GM12878 (cell line): Measurements from ENCODE around the gene RRBP1. TPM values are rescaled to one million over a fixed set of nuclear protein-coding genes. Genes with fewer than 3 reads are reported as not detected.

ENCODE experiments used
- ATAC-seq: fragments of 200-7000 bp; cut with Tn5 transposase; 3 replicates; pipeline ENCODE4 v1.9.1; 2020; ENCODE audit warnings: mild to moderate bottlenecking, moderate library complexity
- BruUV-seq: library from RNA; stranded (reverse); fragments of 400-500 nt; replicated peaks from 2 replicates; lab custom pipeline; 2021; lab: Mats Ljungman, UMichigan
- CTCF ChIA-PET: fragments of 300-600 bp; sonication (Branson Sonifier 250); formaldehyde crosslinking; extraction: SDS; loops from one replicate; lab custom pipeline; 2021; ENCODE audit warnings: inconsistent platforms; lab: Yijun Ruan, JAX
- POLR2A ChIA-PET: fragments of 350-600 bp; formaldehyde crosslinking; extraction: SDS; loops from one replicate; lab custom pipeline; 2021; ENCODE audit warnings: inconsistent platforms; lab: Charles Lee
- RAD21 ChIA-PET: fragments of 300-600 bp; sonication (Branson Sonifier 250); formaldehyde crosslinking; loops from one replicate; lab custom pipeline; 2023; ENCODE audit warnings: antibody characterized with exemption; ENCODE audit not compliant: unreplicated experiment; lab: Charles Lee
- SMC1A ChIA-PET: fragments of 300-600 bp; sonication (Branson Sonifier 250); formaldehyde crosslinking; loops from one replicate; lab custom pipeline; 2023; ENCODE audit not compliant: unreplicated experiment, uncharacterized antibody; lab: Charles Lee
- DNase-seq: peaks from one replicate; pipeline ENCODE4 v3.0.0-alpha.2; 2011; ENCODE audit warnings: low read depth, low spot score
- FAIRE-seq: peaks from 3 replicates; lab custom pipeline; 2011; peaks lifted over from hg19 to GRCh38; lab: Jason Lieb, UNC
- H2AFZ ChIP-seq: 2 replicates; pipeline ENCODE4 v1.6.0; 2011; ENCODE audit warnings: low read depth, low read length, control low read depth; ENCODE audit not compliant: control insufficient read depth
- H3K27ac ChIP-seq: 2 replicates; pipeline ENCODE4 v1.5.1; 2011; ENCODE audit warnings: control low read depth; ENCODE audit not compliant: control insufficient read depth, insufficient read depth
- H3K27me3 ChIP-seq, 2 experiments: replicated peaks in 1 of 2; 2 replicates each; pipeline versions ENCODE4 v1.6.0 to v1.6.1; 2011; ENCODE audit warnings: low read length in 1 of 2; ENCODE audit not compliant: control insufficient read depth in 2 of 2, insufficient read depth in 2 of 2
- H3K36me3 ChIP-seq, 2 experiments: 2 replicates each; pipeline ENCODE4 v1.5.1; 2011; ENCODE audit warnings: low read length in 1 of 2; ENCODE audit not compliant: control insufficient read depth in 2 of 2, insufficient read depth in 2 of 2
- H3K4me1 ChIP-seq: 2 replicates; pipeline ENCODE4 v1.6.1; 2011; ENCODE audit warnings: mild to moderate bottlenecking, low read length, moderate library complexity, mixed read lengths; ENCODE audit not compliant: control insufficient read depth, insufficient read depth
- H3K4me2 ChIP-seq: 2 replicates; pipeline ENCODE4 v1.6.0; 2011; ENCODE audit warnings: control low read depth; ENCODE audit not compliant: control insufficient read depth, insufficient read depth
- H3K4me3 ChIP-seq: fragments of 200-600 bp; sonication (generic); 2 replicates; pipeline ENCODE4 v1.5.1; 2016
- H3K79me2 ChIP-seq: 2 replicates; pipeline ENCODE4 v1.6.0; 2011; ENCODE audit warnings: low read length; ENCODE audit not compliant: control insufficient read depth, insufficient read depth
- H3K9ac ChIP-seq: 2 replicates; pipeline ENCODE4 v1.8.0; 2011; ENCODE audit warnings: low read length, control low read depth, mixed read lengths; ENCODE audit not compliant: control insufficient read depth, insufficient read depth
- H3K9me3 ChIP-seq: replicated peaks from 3 replicates; pipeline ENCODE4 v1.5.1; 2011; ENCODE audit warnings: mild to moderate bottlenecking, low read length; ENCODE audit not compliant: control insufficient read depth, insufficient read depth
- H4K20me1 ChIP-seq: 2 replicates; pipeline ENCODE4 v1.6.0; 2011; ENCODE audit not compliant: control insufficient read depth, insufficient read depth
- GABPA ChIP-seq: IDR thresholded peaks from 2 replicates; pipeline ENCODE4 v1.6.1; 2014; ENCODE audit warnings: antibody characterized with exemption, low read depth, mild to moderate bottlenecking, inconsistent platforms
- GATAD2B ChIP-seq: fragments of 450-650 bp; conservative IDR thresholded peaks from 2 replicates; pipeline ENCODE4 v1.6.1; 2017; ENCODE audit warnings: low read depth, mild to moderate bottlenecking, moderate library complexity
- HDAC2 ChIP-seq: fragments of 200-600 bp; sonication (generic); IDR thresholded peaks from 2 replicates; pipeline ENCODE4 v1.6.1; 2017
- LARP7 ChIP-seq: fragments of 450-650 bp; IDR thresholded peaks from 2 replicates; pipeline ENCODE4 v1.6.1; 2017; ENCODE audit warnings: mild to moderate bottlenecking
- NFYB ChIP-seq: IDR thresholded peaks from 2 replicates; pipeline ENCODE4 v1.6.1; 2011; ENCODE audit warnings: low read depth, mild to moderate bottlenecking, low read length, improper control_type of control experiment, moderate library complexity; ENCODE audit not compliant: insufficient read depth
- RB1 ChIP-seq: fragments of 450-650 bp; formaldehyde crosslinking; IDR thresholded peaks from 2 replicates; pipeline ENCODE4 v1.6.1; 2017; ENCODE audit warnings: mild to moderate bottlenecking, borderline replicate concordance
- TCF7 ChIP-seq: IDR thresholded peaks from 2 replicates; pipeline ENCODE4 v1.6.1; 2014; ENCODE audit warnings: antibody characterized with exemption, borderline replicate concordance
- ZNF274 ChIP-seq: IDR thresholded peaks from one replicate; pipeline ENCODE4 v1.8.0; 2011; ENCODE audit not compliant: insufficient read length, insufficient read depth
- WGBS: methylation state at CpG from one replicate; pipeline ENCODE4 v1.1.6; 2016; ENCODE audit warnings: low lambda C conversion rate; ENCODE audit not compliant: insufficient replicate concordance, insufficient coverage; ENCODE audit errors: missing lambda C conversion rate; 5-methylcytosine and 5-hydroxymethylcytosine counted together
- in situ Hi-C: fragments of 300-500 bp; cut with MboI; formaldehyde crosslinking; loops from 9 replicates; pipeline ENCODE4 v1.14.3; 2018; ENCODE audit warnings: mixed read lengths
- intact Hi-C: fragments of 100-400 bp; cut with micrococcal nuclease; formaldehyde crosslinking; loops from one replicate; pipeline ENCODE4 v1.14.2; 2022; ENCODE audit not compliant: unreplicated experiment
- polyA plus RNA-seq, 11 experiments: library from polyadenylated mRNA; depleted of rRNA in 4 of 11; unstranded in 6 of 11; stranded (reverse) in 5 of 11; fragments of >200 nt; fragmentation: Nextera tagmentation in 4 of 11; fragmentation: Illumina TruSeq in 1 of 11; extraction: Ambion mirVana in 4 of 11; extraction: Trizol in 1 of 11; gene quantifications; 1 replicate in 1 of 11; 2 replicates in 10 of 11; pipeline versions ENCODE4 v1.2.1 to v1.2.3, GENCODE V29; 2011 to 2016; ENCODE audit warnings: inconsistent platforms in 2 of 11, missing spikeins in 2 of 11, low read depth in 1 of 11
- total RNA-seq, 4 experiments: library from RNA; depleted of rRNA in 3 of 4; stranded (reverse); fragments of >200 nt in 3 of 4; fragmentation: Illumina TruSeq in 1 of 4; extraction: Trizol in 1 of 4; gene quantifications; 2 replicates each; pipeline versions ENCODE4 v1.2.1 to v1.2.3, GENCODE V29; 2013 to 2021
- TF ChIP-seq, protein P1 (sequence below): fragments of 450-650 bp; formaldehyde crosslinking; IDR thresholded peaks from 2 replicates; pipeline ENCODE4 v1.4.0; 2022; ENCODE audit warnings: mild to moderate bottlenecking, moderate library complexity
- TF ChIP-seq, protein P2 (sequence below): IDR thresholded peaks from 2 replicates; pipeline ENCODE4 v1.6.1; 2012; ENCODE audit warnings: low read length, inconsistent platforms

The RRBP1 gene
- total and polyA plus RNA-seq, 10 of the 15 experiments (the other 5 are each of a cell fraction or from before 2014, with no cell fraction given) = 1.2 to 57.4 (median 24.6) TPM

DNA sequence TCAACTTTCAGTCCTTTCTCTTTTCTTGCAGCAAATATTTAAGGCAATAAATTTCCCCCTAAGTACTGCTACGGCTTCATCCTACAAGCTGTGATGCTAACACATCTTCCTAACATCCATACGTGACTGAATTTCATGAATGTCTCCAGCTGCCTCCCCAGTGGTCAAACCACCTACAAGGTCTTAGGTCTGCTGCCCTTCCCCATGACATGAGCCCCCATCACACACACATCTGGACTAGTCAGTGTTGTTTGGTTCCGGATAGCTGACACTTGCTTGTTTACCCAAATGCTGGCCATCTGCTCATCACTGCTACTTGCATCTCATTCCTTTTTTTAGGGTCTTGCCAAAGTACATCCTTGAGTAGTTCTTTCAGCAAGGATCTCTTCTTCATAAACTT, 14.6 kb downstream of the RRBP1 start (continued):
- TF ChIP-seq, protein P1, sequence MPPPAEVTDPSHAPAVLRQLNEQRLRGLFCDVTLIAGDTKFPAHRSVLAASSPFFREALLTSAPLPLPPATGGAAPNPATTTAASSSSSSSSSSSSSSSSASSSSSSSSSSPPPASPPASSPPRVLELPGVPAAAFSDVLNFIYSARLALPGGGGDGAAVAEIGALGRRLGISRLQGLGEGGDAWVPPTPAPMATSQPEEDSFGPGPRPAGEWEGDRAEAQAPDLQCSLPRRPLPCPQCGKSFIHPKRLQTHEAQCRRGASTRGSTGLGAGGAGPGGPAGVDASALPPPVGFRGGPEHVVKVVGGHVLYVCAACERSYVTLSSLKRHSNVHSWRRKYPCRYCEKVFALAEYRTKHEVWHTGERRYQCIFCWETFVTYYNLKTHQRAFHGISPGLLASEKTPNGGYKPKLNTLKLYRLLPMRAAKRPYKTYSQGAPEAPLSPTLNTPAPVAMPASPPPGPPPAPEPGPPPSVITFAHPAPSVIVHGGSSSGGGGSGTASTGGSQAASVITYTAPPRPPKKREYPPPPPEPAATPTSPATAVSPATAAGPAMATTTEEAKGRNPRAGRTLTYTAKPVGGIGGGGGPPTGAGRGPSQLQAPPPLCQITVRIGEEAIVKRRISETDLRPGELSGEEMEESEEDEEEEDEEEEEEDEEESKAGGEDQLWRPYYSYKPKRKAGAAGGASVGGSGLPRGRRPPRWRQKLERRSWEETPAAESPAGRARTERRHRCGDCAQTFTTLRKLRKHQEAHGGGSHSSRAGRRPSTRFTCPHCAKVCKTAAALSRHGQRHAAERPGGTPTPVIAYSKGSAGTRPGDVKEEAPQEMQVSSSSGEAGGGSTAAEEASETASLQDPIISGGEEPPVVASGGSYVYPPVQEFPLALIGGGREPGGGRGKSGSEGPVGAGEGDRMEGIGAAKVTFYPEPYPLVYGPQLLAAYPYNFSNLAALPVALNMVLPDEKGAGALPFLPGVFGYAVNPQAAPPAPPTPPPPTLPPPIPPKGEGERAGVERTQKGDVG (CRISPR knock-in tag) = no peak
- TF ChIP-seq HDAC2 = no peak
- TF ChIP-seq NFYB = no peak
- TF ChIP-seq TCF7 = no peak
- TF ChIP-seq LARP7 = no peak
- TF ChIP-seq, protein P2, sequence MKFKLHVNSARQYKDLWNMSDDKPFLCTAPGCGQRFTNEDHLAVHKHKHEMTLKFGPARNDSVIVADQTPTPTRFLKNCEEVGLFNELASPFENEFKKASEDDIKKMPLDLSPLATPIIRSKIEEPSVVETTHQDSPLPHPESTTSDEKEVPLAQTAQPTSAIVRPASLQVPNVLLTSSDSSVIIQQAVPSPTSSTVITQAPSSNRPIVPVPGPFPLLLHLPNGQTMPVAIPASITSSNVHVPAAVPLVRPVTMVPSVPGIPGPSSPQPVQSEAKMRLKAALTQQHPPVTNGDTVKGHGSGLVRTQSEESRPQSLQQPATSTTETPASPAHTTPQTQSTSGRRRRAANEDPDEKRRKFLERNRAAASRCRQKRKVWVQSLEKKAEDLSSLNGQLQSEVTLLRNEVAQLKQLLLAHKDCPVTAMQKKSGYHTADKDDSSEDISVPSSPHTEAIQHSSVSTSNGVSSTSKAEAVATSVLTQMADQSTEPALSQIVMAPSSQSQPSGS = no peak

DNA sequence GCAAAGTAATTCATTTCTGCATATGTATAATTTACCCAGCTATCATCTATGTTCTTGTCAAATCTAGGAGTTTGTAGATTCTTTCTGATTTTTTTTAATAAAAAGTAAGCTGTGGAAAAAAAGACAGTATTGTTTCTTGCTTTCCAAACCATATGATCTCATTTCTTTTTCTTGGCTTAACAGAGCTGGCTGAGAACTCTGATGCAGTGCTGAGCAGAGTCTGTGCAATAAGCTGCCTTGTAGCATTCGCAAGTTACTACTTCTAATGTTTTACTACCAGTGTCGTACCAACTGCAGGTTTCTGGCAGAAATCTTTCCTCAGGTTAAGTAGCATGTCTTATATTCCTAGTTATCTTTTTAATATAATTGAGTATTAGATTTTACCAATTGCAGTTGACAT, 15.6 kb downstream of the RRBP1 start:
- no peak overlapping the region for H3K4me3 ChIP-seq
- no TSS peak for BruUV-seq
- H3K4me1 ChIP-seq = peaks cover 13% of the 10 kb centered on the region
- H2AFZ ChIP-seq = no peak overlapping the region
- TF ChIP-seq GABPA = no peak
- TF ChIP-seq RB1 = no peak
- TF ChIP-seq LARP7 = no peak
- no peak for TF ChIP-seq ZNF274
- TF ChIP-seq GATAD2B = no peak
- no peaks in the 10 kb centered on the region; a peak in 1 of 4 replicates for H3K36me3 ChIP-seq
- no peak overlapping the region for H3K9ac ChIP-seq
- no peaks in the 10 kb centered on the region for H3K9me3 ChIP-seq
- FAIRE-seq = no peak
- peaks cover 22% of the 10 kb centered on the region for H3K79me2 ChIP-seq
- 98% methylated on average over 2 of the region's 2 CpGs for WGBS
- ChIA-PET CTCF (interaction anchor here (0.7 to 4.1 kb wide), 6 partner anchors 10 to 329 kb away, joined by 3 to 23 read pairs (median 4); partner anchors contain the start of genes DSTN and RRBP1), POLR2A (no interaction called here), SMC1A (interaction anchor here (1.0 to 1.2 kb wide), 2 partner anchors 13 to 96 kb away, joined by 3 to 4 read pairs; no protein-coding TSS in a partner anchor), RAD21 (interaction anchor here (2.7 kb wide), 1 partner anchor 16 kb away, joined by 7 read pairs; the partner anchor contains the start of gene RRBP1)
- in situ Hi-C loops (no loop called here), intact Hi-C loops (no loop called here)
- DNase-seq = no peak
- no peaks in the 10 kb centered on the region for H4K20me1 ChIP-seq
- H3K27me3 ChIP-seq = no peaks in the 10 kb centered on the region
- no peak overlapping the region for H3K27ac ChIP-seq
- ATAC-seq = no peak
- no peak overlapping the region for H3K4me2 ChIP-seq
